CD8-positive, alpha-beta memory T cell (primary cell): ENCODE measurements around the gene RNF213. TPM values are rescaled to one million over a fixed set of nuclear protein-coding genes. Genes with fewer than 3 reads are reported as not detected.

Experiments
- CTCF ChIA-PET: fragments of 350-600 bp; sonication (Branson Sonifier 250); formaldehyde crosslinking; loops from one replicate; lab custom pipeline; 2021; ENCODE audit warnings: antibody characterized with exemption; lab: Charles Lee
- POLR2A ChIA-PET: fragments of 350-600 bp; sonication (Branson Sonifier 250); formaldehyde crosslinking; loops from one replicate; lab custom pipeline; 2021; ENCODE audit warnings: antibody characterized with exemption; lab: Charles Lee
- DNase-seq, 5 donors: peaks; one replicate each; pipeline versions ENCODE4 v3.0.0 to v3.0.0-alpha.2; 2020 to 2022; ENCODE audit warnings: mixed read lengths in 1 of 5
- H3K27ac ChIP-seq: one replicate; pipeline ENCODE4 v1.7.0; 2013; ENCODE audit warnings: low read depth, mild to moderate bottlenecking, low read length, moderate library complexity
- H3K27me3 ChIP-seq: 2 replicates; pipeline ENCODE4 v1.7.0; 2013; ENCODE audit warnings: low read length, mild to moderate bottlenecking; ENCODE audit not compliant: insufficient read depth, poor library complexity, severe bottlenecking
- H3K36me3 ChIP-seq: 2 replicates; pipeline ENCODE4 v1.7.0; 2013; ENCODE audit warnings: mild to moderate bottlenecking, low read length, moderate library complexity; ENCODE audit not compliant: insufficient read depth
- H3K4me1 ChIP-seq: 2 replicates; pipeline ENCODE4 v1.7.0; 2013; ENCODE audit warnings: mild to moderate bottlenecking, low read length, moderate library complexity; ENCODE audit not compliant: insufficient read depth
- H3K4me3 ChIP-seq: 2 replicates; pipeline ENCODE4 v1.7.0; 2013; ENCODE audit warnings: mild to moderate bottlenecking, low read length
- H3K9me3 ChIP-seq: 2 replicates; pipeline ENCODE4 v1.7.0; 2013; ENCODE audit warnings: mild to moderate bottlenecking, low read length
- H3K27ac Mint-ChIP-seq, 8 donors: one replicate each; pipeline ENCODE4 v1.8.0; 2020 to 2021; ENCODE audit warnings: mixed read lengths in 8 of 8, mild to moderate bottlenecking in 6 of 8, inconsistent platforms in 3 of 8, moderate library complexity in 3 of 8
- H3K27me3 Mint-ChIP-seq, 2 donors: one replicate each; pipeline ENCODE4 v1.8.0; 2020 to 2021; ENCODE audit warnings: mixed read lengths in 2 of 2, mild to moderate bottlenecking in 1 of 2, moderate library complexity in 1 of 2
- H3K36me3 Mint-ChIP-seq, 3 donors: one replicate each; pipeline ENCODE4 v1.8.0; 2020 to 2021; ENCODE audit warnings: mixed read lengths in 3 of 3, inconsistent platforms in 1 of 3, mild to moderate bottlenecking in 1 of 3
- H3K4me1 Mint-ChIP-seq, 3 donors: one replicate each; pipeline ENCODE4 v1.8.0; 2020 to 2021; ENCODE audit warnings: mixed read lengths in 3 of 3, inconsistent platforms in 1 of 3, mild to moderate bottlenecking in 1 of 3
- H3K4me3 Mint-ChIP-seq, 7 donors: one replicate each; pipeline ENCODE4 v1.8.0; 2020 to 2021; ENCODE audit warnings: mixed read lengths in 7 of 7, mild to moderate bottlenecking in 6 of 7, moderate library complexity in 4 of 7, inconsistent platforms in 2 of 7
- H3K9me3 Mint-ChIP-seq, 5 donors: one replicate each; pipeline ENCODE4 v1.8.0; 2020 to 2022; ENCODE audit warnings: mixed read lengths in 5 of 5, mild to moderate bottlenecking in 3 of 5, moderate library complexity in 2 of 5, inconsistent platforms in 1 of 5
- polyA plus RNA-seq: library from polyadenylated mRNA; unstranded; fragments of 300-500 nt; fragmentation: Illumina TruSeq; gene quantifications from one replicate; pipeline ENCODE4 v1.2.3, GENCODE V29; 2021
- total RNA-seq, 2 experiments: library from RNA; stranded (reverse); gene quantifications; one replicate each; pipeline ENCODE4 v1.2.3, GENCODE V29; 2021

RNF213 gene
- total and polyA plus RNA-seq, 3 experiments from 2014 or later = 75.7 to 185 (median 184) TPM

DNA sequence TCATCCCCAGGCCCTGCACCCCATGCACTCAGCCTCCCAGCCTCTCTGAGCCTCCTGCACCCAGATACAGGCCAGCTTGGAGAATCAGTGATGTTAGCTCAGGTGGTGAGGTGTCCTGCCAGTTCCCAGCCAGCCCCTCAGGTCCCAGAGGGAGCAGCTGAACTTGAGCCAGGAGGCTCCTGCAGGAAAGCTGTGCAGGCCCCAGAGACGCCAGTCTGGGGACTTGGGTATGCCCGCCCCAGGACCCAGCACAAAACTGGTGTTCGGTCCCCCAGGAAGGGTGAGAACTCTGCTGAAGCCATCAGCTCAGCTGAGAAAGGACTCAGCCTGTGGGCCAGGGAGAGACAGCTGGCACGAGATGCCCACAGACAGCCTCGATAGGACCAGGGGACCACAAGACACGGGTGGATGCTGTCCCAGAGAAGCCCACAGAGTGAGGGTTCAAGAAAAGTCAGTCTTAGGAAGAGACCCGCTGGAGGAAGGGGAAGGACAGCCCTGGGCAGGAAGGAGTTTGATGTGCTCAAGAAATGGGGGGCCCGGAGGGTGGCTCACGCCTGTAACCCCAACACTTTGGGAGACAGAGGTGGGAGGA, 165.3 kb downstream of the RNF213 start:
- H3K36me3 ChIP-seq = no peaks in the 10 kb centered on the region
- H3K9me3 ChIP-seq = no peaks in the 10 kb centered on the region
- no peaks in the 10 kb centered on the region for H3K27me3 ChIP-seq
- H3K4me1 Mint-ChIP-seq = peaks cover 8 to 15% (median 9%) of the 10 kb centered on the region in 3 donors
- H3K27me3 Mint-ChIP-seq = no peaks in the 10 kb centered on the region
- H3K27ac ChIP-seq = no peak overlapping the region
- DNase-seq = no peak
- H3K27ac Mint-ChIP-seq = peak overlapping the region in 4 of 8 donors; percentile 67 to 82 (median 68)
- ChIA-PET CTCF (interaction anchor here (0.9 kb wide), 1 partner anchor 150 kb away, joined by 3 read pairs; no protein-coding TSS in a partner anchor), POLR2A (no interaction called here)
- H3K4me3 Mint-ChIP-seq = peak overlapping the region in 1 of 7 donors; percentile 34
- H3K9me3 Mint-ChIP-seq = no peaks in the 10 kb centered on the region
- H3K36me3 Mint-ChIP-seq = no peaks in the 10 kb centered on the region
- H3K4me1 ChIP-seq = peaks cover 9% of the 10 kb centered on the region
- no peak overlapping the region for H3K4me3 ChIP-seq

DNA sequence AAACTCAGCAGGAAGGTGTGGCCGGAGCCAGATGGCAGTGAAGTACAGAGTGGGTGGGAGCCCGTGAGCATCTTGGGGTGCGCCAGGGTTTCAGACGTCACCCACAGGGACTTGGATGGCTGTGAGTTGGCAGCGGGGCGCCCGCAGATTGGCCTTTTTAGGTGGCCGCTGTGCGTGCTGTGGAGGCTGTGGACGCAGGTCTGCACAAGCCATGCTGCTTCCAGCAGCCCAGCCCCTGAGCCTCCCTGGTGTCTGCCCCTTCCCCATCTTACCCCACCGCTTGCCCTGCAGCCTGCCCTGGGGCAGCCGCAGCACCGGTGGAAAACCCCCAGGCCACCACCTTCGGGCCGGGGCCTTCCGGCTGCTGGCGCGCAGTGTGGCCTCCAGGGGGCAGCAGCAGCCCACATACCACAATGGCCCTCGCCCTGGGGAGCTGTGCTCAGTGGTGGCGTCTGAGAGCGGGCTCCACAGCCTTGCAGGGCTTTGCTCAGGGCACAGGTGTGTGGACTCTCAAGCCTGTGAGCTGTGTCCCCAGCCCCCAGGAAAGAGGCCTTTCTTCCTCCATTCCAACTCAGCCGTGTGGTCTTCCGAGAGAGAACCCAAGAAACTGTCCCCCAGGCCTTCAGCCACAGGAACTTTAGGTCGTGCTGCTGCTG, 166.1 kb downstream of the RNF213 start:
- no peaks in the 10 kb centered on the region for H3K27me3 ChIP-seq
- ChIA-PET CTCF (interaction anchor here (0.6 to 1.7 kb wide), 23 partner anchors 9 to 675 kb away, joined by 3 to 16 read pairs (median 4); no protein-coding TSS in a partner anchor), POLR2A (interaction anchor here (1.6 kb wide), 1 partner anchor 147 kb away, joined by 5 read pairs; no protein-coding TSS in a partner anchor)
- H3K4me1 Mint-ChIP-seq = peaks cover 8 to 15% (median 9%) of the 10 kb centered on the region in 3 donors
- no peak overlapping the region for H3K4me3 ChIP-seq
- no peaks in the 10 kb centered on the region for H3K27me3 Mint-ChIP-seq
- H3K27ac Mint-ChIP-seq = peak overlapping the region in 4 of 8 donors; percentile 4 to 82 (median 68)
- no peak overlapping the region for H3K4me3 Mint-ChIP-seq
- no peaks in the 10 kb centered on the region for H3K9me3 Mint-ChIP-seq
- H3K4me1 ChIP-seq = peaks cover 9% of the 10 kb centered on the region
- no peak overlapping the region for H3K27ac ChIP-seq
- H3K36me3 Mint-ChIP-seq = no peaks in the 10 kb centered on the region
- H3K9me3 ChIP-seq = no peaks in the 10 kb centered on the region
- H3K36me3 ChIP-seq = no peaks in the 10 kb centered on the region
- peak; percentile 79 to 88 (median 82) for DNase-seq

GRCh38 chr17:80427366-80428282, 167.0 kb downstream of the RNF213 start:
- Mint-ChIP-seq H3K4me1 (peaks cover 8 to 15% (median 9%) of the 10 kb centered on the region in 3 donors), H3K36me3 (no peaks in the 10 kb centered on the region), H3K9me3 (no peaks in the 10 kb centered on the region), H3K27ac (no peak overlapping the region), H3K27me3 (no peaks in the 10 kb centered on the region), H3K4me3 (no peak overlapping the region)
- POLR2A ChIA-PET = interaction anchor here (1.6 kb wide), 1 partner anchor 146 kb away, joined by 5 read pairs; no protein-coding TSS in a partner anchor
- DNase-seq = no peak
- H3K4me3 ChIP-seq = no peak overlapping the region
- no peaks in the 10 kb centered on the region for H3K36me3 ChIP-seq
- no peaks in the 10 kb centered on the region for H3K27me3 ChIP-seq
- CTCF ChIA-PET = interaction anchor here (0.6 to 1.7 kb wide), 24 partner anchors 8 to 676 kb away, joined by 3 to 16 read pairs (median 4); no protein-coding TSS in a partner anchor
- H3K9me3 ChIP-seq = no peaks in the 10 kb centered on the region
- H3K4me1 ChIP-seq = peaks cover 9% of the 10 kb centered on the region
- no peak overlapping the region for H3K27ac ChIP-seq

- no peak for DNase-seq
- POLR2A ChIA-PET = interaction anchor here (1.6 kb wide), 1 partner anchor 145 kb away, joined by 5 read pairs; no protein-coding TSS in a partner anchor
- Histone ChIP-seq H3K9me3 (no peaks in the 10 kb centered on the region), H3K27ac (no peak overlapping the region), H3K4me1 (peaks cover 9% of the 10 kb centered on the region), H3K27me3 (no peaks in the 10 kb centered on the region), H3K4me3 (no peak overlapping the region), H3K36me3 (no peaks in the 10 kb centered on the region)
- no peaks in the 10 kb centered on the region for H3K36me3 Mint-ChIP-seq
- H3K27me3 Mint-ChIP-seq = no peaks in the 10 kb centered on the region
- CTCF ChIA-PET = interaction anchor here (1.3 to 1.7 kb wide), 4 partner anchors 146 to 675 kb away, joined by 3 to 15 read pairs (median 6); no protein-coding TSS in a partner anchor
- no peaks in the 10 kb centered on the region for H3K9me3 Mint-ChIP-seq
- H3K4me1 Mint-ChIP-seq = peaks cover 8 to 15% (median 9%) of the 10 kb centered on the region in 3 donors
- H3K4me3 Mint-ChIP-seq = no peak overlapping the region
- no peak overlapping the region for H3K27ac Mint-ChIP-seq
Observed at GRCh38 chr17:80428363-80428762, 167.7 kb downstream of the RNF213 start.

DNA sequence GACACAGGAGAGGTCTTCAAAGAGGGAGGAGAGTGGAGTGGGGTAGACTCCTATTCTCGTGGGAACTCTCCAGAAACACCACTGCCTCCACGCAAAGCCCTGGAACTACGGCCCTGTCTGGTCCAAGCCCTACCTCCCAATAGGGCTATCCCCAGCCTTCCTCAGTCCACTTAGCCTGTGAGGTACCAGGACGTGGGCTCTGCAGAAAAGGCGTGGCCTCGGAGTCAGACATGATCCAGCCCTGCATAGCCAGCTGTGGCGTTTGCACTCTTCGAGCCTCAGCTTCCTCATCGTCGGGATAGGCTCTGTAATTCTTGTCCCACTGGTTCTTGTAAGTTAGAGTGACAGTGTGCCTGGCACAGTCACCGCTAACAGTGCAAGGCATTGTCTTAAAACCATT, 168.1 kb downstream of the RNF213 start:
- Histone ChIP-seq H3K4me3 (no peak overlapping the region), H3K9me3 (no peaks in the 10 kb centered on the region), H3K27ac (no peak overlapping the region), H3K36me3 (no peaks in the 10 kb centered on the region), H3K27me3 (no peaks in the 10 kb centered on the region), H3K4me1 (peaks cover 9% of the 10 kb centered on the region)
- Mint-ChIP-seq H3K4me3 (no peak overlapping the region), H3K4me1 (peaks cover 8 to 15% (median 9%) of the 10 kb centered on the region in 3 donors), H3K9me3 (no peaks in the 10 kb centered on the region), H3K27me3 (no peaks in the 10 kb centered on the region), H3K36me3 (no peaks in the 10 kb centered on the region), H3K27ac (no peak overlapping the region)
- no peak for DNase-seq
- CTCF ChIA-PET = interaction anchor here (1.7 kb wide), 1 partner anchor 671 kb away, joined by 3 read pairs; no protein-coding TSS in a partner anchor
- POLR2A ChIA-PET = no interaction called here

DNA sequence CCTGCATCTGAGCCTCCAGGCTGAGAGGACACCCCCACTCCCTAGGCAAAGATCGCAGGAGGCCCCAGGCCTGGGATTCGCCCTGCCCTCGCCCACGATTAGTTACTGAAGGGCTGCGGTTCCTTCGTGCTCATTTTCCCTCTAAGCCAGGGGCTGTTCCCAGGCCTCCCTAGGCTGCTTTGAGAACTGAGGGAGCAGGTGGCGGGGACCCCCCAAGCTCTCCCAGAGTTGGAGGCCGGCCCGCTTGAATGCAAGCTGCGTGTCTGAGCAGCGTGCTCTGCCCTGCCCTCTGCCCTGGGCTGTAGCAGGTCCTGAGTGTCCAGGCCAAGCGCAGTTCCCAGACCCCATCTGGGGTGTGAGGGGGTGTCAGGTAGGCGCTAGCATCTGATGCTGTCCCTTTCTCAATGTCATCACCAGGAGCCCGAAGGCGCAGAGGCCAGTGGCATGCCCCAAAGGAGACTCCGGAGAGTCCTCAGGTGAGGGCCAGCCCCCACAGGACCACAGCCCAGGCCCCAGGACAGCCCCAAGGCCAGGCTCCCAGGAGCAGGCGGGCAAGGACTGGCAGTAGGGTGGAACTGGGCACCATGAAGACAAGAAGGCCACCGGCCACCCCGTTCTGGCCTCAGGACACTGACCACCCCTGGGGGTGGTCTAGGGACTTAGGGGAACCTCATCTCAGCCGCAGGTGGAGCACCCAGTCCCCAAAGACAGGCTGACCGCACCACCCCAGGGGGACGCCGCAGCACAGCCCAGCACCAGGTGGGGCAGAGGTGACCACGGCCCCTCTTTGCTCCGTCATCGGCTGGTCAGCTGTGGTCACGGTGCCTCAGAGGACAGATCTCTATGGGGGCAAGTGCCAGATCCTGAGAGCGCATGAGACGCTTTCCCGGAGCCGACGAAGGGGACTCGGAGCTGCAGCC, 169.0 kb downstream of the RNF213 start:
- Histone ChIP-seq H3K27ac (no peak overlapping the region), H3K4me1 (peaks cover 9% of the 10 kb centered on the region), H3K4me3 (no peak overlapping the region), H3K9me3 (no peaks in the 10 kb centered on the region), H3K36me3 (no peaks in the 10 kb centered on the region), H3K27me3 (no peaks in the 10 kb centered on the region)
- Mint-ChIP-seq H3K4me1 (peaks cover 4 to 10% (median 4%) of the 10 kb centered on the region in 3 donors), H3K9me3 (no peaks in the 10 kb centered on the region), H3K4me3 (no peak overlapping the region), H3K27ac (no peak overlapping the region), H3K27me3 (peaks cover 0 to 3% of the 10 kb centered on the region in 2 donors), H3K36me3 (no peaks in the 10 kb centered on the region)
- POLR2A ChIA-PET = interaction anchor here (0.5 kb wide), 1 partner anchor 386 kb away, joined by 4 read pairs; no protein-coding TSS in a partner anchor
- CTCF ChIA-PET = no interaction called here
- DNase-seq = no peak
